ENCODE data around the gene FAM219A. TPM values are rescaled to one million over a fixed set of nuclear protein-coding genes. Genes with fewer than 3 reads are reported as not detected.
"Not testable (repeated sequence)": the region's sequence is repeated elsewhere in the genome, so short reads cannot be mapped to it uniquely, and the experiment has no call there.

Gene FAM219A
- total and polyA plus RNA-seq, 8 donors: 4.5 to 9.8 (median 8.2) TPM

DNA sequence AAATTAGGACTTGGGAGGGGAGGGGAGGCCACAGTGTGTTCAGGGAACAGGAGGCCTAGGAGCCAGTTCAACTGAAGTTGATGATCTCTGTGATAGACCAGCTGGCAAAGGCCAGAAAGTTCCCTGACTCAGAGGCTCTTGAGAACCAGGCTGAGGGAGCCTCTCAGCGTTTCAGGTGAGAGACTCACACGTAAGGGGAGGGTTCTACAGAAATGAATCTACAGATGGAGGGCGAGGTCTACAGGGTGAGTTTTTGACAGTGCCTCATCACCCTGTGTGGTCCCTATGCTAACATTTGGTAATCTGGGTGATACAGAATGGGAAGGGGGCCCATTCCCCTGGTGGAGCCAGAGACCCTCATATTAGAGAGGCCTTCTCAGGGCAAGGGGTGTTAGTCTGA lies 32.4 kb upstream of the FAM219A start:
- Histone ChIP-seq H3K4me1 (no peaks in the 10 kb centered on the region), H3K27ac (no peak overlapping the region), H3K27me3 (no peaks in the 10 kb centered on the region), H3K4me3 (no peak overlapping the region), H3K36me3 (no peaks in the 10 kb centered on the region), H3K9me3 (no peaks in the 10 kb centered on the region)
- intact Hi-C loops (cut with DNase I): loop anchor here in 1 of 3 donors (10.0 kb wide), 1 partner anchor 86 kb away; no protein-coding TSS in a partner anchor
- TF ChIP-seq, protein P1, sequence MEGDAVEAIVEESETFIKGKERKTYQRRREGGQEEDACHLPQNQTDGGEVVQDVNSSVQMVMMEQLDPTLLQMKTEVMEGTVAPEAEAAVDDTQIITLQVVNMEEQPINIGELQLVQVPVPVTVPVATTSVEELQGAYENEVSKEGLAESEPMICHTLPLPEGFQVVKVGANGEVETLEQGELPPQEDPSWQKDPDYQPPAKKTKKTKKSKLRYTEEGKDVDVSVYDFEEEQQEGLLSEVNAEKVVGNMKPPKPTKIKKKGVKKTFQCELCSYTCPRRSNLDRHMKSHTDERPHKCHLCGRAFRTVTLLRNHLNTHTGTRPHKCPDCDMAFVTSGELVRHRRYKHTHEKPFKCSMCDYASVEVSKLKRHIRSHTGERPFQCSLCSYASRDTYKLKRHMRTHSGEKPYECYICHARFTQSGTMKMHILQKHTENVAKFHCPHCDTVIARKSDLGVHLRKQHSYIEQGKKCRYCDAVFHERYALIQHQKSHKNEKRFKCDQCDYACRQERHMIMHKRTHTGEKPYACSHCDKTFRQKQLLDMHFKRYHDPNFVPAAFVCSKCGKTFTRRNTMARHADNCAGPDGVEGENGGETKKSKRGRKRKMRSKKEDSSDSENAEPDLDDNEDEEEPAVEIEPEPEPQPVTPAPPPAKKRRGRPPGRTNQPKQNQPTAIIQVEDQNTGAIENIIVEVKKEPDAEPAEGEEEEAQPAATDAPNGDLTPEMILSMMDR (IDR thresholded peaks at IDR 0.05): no peak
- DNase-seq: no peak
- no peak for FAIRE-seq
- no peak for ATAC-seq
- WGBS, 2 donors: 39 to 53% methylated on average over 3 of the region's 3 CpGs

DNA sequence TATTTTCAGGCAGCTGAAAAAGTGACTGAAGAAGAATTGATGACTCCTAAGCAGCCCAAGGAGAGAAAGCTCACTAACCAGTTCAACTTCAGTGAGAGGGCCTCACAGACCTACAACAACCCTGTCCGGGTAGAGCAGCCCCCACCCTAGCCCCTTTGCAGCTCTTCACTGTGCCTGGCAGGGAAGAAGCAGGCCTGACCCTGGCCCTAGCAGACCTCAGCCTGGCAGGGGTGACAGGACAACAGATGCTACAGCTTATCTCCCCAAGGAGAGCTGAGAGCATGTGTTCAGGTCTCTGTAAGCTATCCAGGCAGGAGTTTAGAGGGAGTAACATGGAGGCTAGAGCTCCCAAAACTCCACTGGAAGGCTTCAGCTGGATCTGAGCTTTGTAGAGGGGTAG lies 32.0 kb upstream of the FAM219A start:
- no peak overlapping the region for H3K27ac ChIP-seq
- 65 to 93% methylated on average over 1 of the region's 1 CpG for WGBS, 2 donors
- no peaks in the 10 kb centered on the region for H3K27me3 ChIP-seq
- no peak for FAIRE-seq
- intact Hi-C loops (cut with DNase I): loop anchor here in 1 of 3 donors (10.0 kb wide), 1 partner anchor 86 kb away; no protein-coding TSS in a partner anchor
- ATAC-seq: no peak
- TF ChIP-seq, protein P1 (IDR thresholded peaks at IDR 0.05): no peak
- H3K4me3 ChIP-seq: no peak overlapping the region
- H3K36me3 ChIP-seq: no peaks in the 10 kb centered on the region
- H3K9me3 ChIP-seq: no peaks in the 10 kb centered on the region
- H3K4me1 ChIP-seq: no peaks in the 10 kb centered on the region
- DNase-seq: no peak

DNA sequence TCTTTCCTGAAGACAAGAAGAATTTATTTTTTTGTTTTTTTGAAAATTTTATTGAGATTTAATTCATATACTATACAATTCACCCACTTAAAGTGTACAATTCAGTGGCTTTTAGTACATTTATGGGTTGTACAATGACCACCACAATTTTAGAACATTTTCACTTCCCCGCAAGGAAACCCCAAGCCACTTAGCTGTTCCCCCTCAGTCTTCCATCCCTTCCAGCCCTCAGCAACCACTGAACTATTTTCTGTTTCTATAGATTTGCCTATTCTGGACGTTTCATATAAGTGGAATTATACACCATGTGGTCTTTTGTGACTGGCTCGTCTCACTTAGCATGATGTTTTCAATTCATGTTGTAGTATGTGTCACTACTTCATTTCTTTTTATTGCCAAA lies 28.2 kb upstream of the FAM219A start:
- intact Hi-C loops (cut with DNase I): no loop called here
- Histone ChIP-seq H3K27ac (no peak overlapping the region), H3K9me3 (no peaks in the 10 kb centered on the region), H3K27me3 (no peaks in the 10 kb centered on the region), H3K4me1 (no peaks in the 10 kb centered on the region), H3K4me3 (no peak overlapping the region), H3K36me3 (no peaks in the 10 kb centered on the region)
- FAIRE-seq (no peak), ATAC-seq (no peak), DNase-seq (no peak)
- TF ChIP-seq, protein P1 (IDR thresholded peaks at IDR 0.05): no peak
- 64 to 65% methylated on average over 3 of the region's 3 CpGs for WGBS, 2 donors

DNA sequence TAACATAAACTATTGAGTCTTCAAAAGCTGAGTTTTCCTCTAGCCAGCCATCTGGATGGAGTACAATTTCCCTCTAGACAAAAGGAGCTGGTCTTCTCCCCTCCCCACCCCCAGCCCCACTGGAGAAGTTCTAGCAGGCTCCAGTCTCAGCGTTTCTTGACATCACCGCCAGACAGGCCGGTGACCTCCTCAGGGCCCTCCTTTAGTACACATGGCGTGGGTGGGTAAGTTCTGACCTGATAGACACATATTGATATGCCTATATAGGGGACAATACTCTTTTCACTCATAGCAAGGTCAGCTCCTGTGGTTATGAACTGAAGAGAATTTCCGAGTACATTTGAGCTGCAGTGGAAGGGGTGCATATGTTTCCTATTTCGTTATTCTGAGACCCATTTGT lies 27.5 kb upstream of the FAM219A start:
- 71 to 75% methylated on average over 6 of the region's 6 CpGs for WGBS, 2 donors
- FAIRE-seq: no peak
- H3K27ac ChIP-seq: no peak overlapping the region
- no peaks in the 10 kb centered on the region for H3K36me3 ChIP-seq
- H3K27me3 ChIP-seq: no peaks in the 10 kb centered on the region
- H3K9me3 ChIP-seq: no peaks in the 10 kb centered on the region
- TF ChIP-seq, protein P1 (IDR thresholded peaks at IDR 0.05): no peak
- no peak for DNase-seq
- no peak overlapping the region for H3K4me3 ChIP-seq
- no peak for ATAC-seq
- intact Hi-C loops (cut with DNase I): no loop called here
- no peaks in the 10 kb centered on the region for H3K4me1 ChIP-seq

DNA sequence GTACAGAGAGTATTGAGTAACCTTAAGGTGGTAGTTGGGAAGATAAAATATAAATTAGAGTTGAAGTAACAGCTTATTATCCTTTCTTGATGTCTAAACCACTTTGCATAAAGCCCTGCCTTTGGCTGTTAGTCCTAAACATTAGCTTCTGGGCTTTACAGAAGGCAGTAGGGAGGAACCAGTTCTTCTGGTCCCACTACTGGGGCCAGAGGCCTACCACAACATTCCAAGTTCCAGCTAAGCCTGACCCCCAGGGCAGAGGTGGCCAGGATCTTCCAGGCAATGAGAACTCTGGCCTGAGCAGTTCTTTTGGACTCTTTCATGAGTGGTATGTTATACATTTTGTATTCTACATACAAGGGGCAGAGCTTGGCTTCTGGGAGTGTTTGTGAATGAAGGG lies 26.3 kb upstream of the FAM219A start:
- no peaks in the 10 kb centered on the region for H3K27me3 ChIP-seq
- no peak for FAIRE-seq
- TF ChIP-seq, protein P1 (IDR thresholded peaks at IDR 0.05): no peak
- H3K27ac ChIP-seq: no peak overlapping the region
- no peaks in the 10 kb centered on the region for H3K9me3 ChIP-seq
- DNase-seq: no peak
- intact Hi-C loops (cut with DNase I): no loop called here
- no peak for ATAC-seq
- no peak overlapping the region for H3K4me3 ChIP-seq
- H3K36me3 ChIP-seq: no peaks in the 10 kb centered on the region
- no peaks in the 10 kb centered on the region for H3K4me1 ChIP-seq

DNA sequence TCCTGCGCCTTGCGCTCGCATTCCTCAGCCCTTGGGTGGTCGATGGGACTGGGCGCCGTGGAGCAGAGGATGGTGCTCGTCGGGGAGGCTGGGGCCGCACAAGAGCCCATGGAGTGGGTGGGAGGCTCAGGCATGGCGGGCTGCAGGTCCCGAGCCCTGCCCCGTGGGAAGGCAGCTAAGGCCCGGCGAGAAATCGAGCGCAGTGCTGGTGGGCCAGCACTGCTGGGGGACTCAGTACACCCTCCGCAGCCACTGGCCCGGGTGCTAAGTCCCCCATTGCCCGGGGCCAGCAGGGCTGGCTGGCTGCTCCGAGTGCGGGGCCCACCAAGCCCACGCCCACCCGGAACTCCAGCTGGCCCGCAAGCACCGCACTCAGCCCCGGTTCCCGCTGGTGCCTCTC lies 24.4 kb upstream of the FAM219A start:
- intact Hi-C loops (cut with DNase I); H3K4me1 ChIP-seq; H3K4me3 ChIP-seq; H3K36me3 ChIP-seq; H3K9me3 ChIP-seq; H3K27me3 ChIP-seq; FAIRE-seq; DNase-seq; H3K27ac ChIP-seq; ATAC-seq: not testable (repeated sequence)
- 94 to 98% methylated on average over 19 to 27 of the region's 27 CpGs for WGBS, 2 donors

DNA sequence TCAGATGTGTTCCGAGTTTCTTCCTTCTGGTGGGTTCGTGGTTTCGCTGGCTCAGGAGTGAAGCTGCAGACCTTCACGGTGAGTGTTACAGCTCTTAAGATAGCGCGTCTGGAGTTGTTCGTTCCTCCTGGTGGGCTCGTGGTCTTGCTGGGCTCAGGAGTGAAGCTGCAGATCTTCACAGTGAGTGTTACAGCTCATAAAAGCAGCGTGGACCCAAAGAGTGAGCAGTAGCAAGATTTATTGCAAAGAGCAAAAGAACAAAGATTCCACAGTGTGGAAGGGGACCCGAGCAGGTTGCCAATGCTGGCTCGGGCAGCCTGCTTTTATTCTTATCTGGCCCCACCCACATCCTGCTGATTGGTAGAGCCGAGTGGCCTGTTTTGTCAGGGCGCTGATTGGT lies 23.2 kb upstream of the FAM219A start:
- ATAC-seq; H3K4me1 ChIP-seq; H3K27me3 ChIP-seq; intact Hi-C loops (cut with DNase I); FAIRE-seq; DNase-seq; H3K36me3 ChIP-seq; H3K27ac ChIP-seq; H3K9me3 ChIP-seq; H3K4me3 ChIP-seq: not testable (repeated sequence)
- WGBS, 2 donors: 74 to 79% methylated on average over 13 of the region's 13 CpGs

All from pancreas (tissue), 10 donors.